GM21515 (cell line): ENCODE measurements around the gene TMPRSS13.
"Not testable (repeated sequence)": the region's sequence is repeated elsewhere in the genome, so short reads cannot be mapped to it uniquely, and the experiment has no call there.

ENCODE experiments used
- ATAC-seq: cut with Tn5 transposase; IDR thresholded peaks from one replicate; pipeline ENCODE4 v1.9.1; 2021; ENCODE audit not compliant: unreplicated experiment

Gene TMPRSS13

DNA sequence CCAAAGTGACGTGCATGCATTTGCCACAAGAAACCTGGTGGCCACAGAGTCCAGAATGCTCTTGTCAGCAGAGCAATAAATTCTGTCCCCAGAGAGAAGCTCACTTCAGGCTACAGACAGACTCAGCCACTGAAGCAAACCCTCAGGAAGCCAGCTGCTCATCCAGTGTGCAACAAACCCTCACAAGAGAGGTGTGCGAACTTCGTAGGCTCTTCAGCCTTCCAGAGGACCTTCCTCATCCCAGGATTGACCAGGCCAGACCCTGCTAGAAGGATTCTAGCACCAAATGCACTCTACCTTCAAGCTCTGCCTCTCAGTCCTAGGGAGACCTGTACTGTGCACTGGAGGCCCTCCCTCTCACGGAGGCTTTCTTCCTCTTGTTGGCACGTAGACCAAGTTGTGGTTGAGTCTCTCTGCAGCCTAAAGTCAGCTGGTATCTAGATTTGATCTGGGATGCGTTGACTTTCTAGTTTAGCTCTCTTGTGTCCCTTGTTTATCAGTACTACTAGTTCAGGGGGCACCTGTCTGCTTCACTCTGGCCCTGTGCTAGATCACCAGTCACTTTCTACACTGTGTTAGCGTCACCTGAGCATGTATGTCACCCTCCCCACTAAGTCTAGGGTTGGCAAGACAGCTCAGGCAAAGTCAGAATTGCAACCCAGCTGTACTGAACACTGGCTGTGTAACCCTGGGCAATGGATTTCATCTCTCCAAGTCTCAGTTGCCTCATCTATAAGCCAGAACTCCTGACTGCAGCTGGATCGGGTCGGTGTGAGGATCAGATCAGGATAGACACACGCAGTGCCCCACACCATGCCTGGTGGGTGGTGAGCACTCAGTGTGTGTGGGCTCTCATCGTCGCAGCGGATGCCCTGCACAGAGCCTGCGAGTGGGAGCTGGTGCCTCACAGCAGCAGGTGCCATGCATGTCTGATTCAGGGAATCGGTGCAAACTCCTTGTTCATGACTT is 22.1 kb upstream of the TMPRSS13 start:
- ATAC-seq = no peak

GRCh38 chr11:117950301-117950700 is 21.1 kb upstream of the TMPRSS13 start:
- ATAC-seq = no peak

DNA sequence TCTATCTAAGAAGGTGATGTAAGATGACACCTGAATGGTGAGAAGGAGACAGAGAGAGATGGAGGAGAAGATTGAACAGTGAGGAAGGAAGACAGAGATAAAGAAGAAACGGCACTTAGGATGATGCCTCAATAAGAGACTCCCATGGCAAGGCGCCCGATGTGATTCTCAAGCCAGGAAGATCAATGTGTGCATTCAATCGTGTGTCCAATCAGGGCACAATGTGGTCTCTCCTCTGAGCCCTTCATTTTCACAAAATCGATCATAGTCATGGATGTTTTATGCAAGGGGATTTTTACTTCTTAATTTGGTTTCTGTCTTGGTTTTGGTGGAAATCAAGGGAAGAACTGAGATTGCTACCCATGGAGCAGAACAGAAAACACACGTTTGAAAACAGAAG is 19.9 kb upstream of the TMPRSS13 start:
- no peak for ATAC-seq

GRCh38 chr11:117948466-117948865 is 19.3 kb upstream of the TMPRSS13 start:
- ATAC-seq = not testable (repeated sequence)

- ATAC-seq = not testable (repeated sequence)
Measured at GRCh38 chr11:117947751-117948150, 18.5 kb upstream of the TMPRSS13 start.

GRCh38 chr11:117946842-117947526 is 17.8 kb upstream of the TMPRSS13 start:
- no peak for ATAC-seq

GRCh38 chr11:117946156-117946841 is 17.1 kb upstream of the TMPRSS13 start:
- ATAC-seq = no peak

GRCh38 chr11:117945047-117945810 is 16.0 kb upstream of the TMPRSS13 start:
- ATAC-seq = no peak

DNA sequence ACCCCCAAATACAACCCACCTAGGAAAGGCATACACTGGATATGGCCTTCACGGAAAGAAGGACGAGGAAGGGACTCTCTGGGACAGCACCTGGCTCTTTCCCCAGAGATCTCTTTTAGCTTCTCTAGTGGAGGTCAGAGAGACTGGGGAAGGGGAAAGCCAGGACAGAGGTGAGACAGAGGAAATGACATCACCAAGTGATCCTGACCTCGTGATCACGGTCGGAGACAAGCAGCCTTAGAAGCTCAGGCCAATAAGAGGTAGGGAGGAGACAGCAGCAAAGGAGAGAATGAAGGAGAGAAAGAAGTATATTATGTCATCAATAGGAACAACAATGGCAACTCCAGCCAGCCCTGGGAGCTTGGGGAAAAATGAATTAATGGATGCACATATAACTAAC is 15.4 kb upstream of the TMPRSS13 start:
- ATAC-seq = no peak

GRCh38 chr11:117941976-117942654 is 12.9 kb upstream of the TMPRSS13 start:
- no peak for ATAC-seq

DNA sequence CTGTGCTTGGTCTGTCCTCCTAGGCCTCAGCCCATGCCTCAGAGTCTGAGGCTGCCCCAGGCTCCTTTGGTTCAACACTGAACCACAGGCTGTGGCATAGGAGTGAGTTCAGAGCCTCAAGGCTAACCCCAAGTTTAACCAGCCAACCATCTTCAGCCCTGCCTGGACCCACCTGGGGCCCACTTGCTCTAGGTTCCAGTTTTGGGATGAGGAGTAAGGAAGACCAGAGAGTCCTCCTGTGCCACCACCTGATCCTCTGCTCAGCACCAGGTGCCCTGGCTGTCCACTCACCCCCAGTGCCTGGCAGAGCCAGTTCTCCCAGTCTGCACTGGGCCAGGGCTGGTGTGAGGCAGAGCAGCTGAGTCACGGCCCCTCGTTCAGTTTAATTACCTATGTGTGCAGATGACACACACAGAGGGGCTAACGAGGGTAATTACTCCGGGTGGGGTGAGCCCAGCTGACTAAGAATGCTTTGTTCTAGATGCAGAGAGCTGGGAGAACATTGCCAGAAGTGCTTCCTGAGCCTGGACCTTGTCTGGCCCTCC is 12.0 kb upstream of the TMPRSS13 start:
- no peak for ATAC-seq

DNA sequence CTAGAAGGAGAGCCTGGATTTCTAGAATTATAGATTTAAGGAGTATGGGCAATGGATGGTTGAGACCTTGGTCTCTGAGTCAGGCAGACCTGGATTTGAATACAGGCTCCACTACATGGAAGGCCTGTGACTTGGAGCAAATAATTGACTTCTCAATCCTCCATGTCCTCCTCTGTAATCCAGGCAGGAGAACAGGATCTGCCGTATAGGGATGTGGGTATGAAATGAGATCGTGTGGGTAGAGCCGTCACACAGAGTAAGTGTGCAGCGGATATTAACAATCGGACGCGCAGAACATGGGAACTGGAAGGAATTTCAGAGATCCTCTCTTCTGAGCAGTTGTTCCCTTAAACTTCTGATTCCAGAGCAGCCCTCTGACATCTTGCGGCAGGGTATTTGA is 11.5 kb upstream of the TMPRSS13 start:
- ATAC-seq = no peak

DNA sequence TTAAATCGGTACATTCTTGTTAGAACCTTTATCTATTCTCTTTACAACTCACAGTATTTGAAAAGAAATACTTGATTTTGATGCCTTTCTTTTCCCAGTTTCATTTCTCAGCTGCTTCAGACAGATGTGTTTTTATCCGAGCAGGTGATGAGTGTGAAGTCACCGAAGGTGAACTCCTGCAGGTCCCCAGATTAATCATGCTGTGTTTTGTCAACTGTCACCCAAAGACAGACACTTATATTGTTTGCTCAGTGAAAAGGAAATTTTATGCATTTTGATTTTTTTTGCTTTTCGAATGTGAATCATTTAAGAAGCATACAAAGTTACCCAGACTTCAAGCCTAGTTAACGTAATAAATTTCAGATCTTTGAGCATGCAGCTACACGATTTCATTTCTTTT is 7.8 kb upstream of the TMPRSS13 start:
- ATAC-seq = no peak

- ATAC-seq = no peak
Measured at GRCh38 chr11:117934526-117935307, 5.5 kb upstream of the TMPRSS13 start.

GRCh38 chr11:117933930-117934329 is 4.7 kb upstream of the TMPRSS13 start:
- no peak for ATAC-seq

GRCh38 chr11:117933475-117933874 is 4.3 kb upstream of the TMPRSS13 start:
- no peak for ATAC-seq

- ATAC-seq = no peak
Measured at GRCh38 chr11:117932947-117933346, 3.7 kb upstream of the TMPRSS13 start.

GRCh38 chr11:117932426-117932825 is 3.2 kb upstream of the TMPRSS13 start:
- ATAC-seq = no peak

DNA sequence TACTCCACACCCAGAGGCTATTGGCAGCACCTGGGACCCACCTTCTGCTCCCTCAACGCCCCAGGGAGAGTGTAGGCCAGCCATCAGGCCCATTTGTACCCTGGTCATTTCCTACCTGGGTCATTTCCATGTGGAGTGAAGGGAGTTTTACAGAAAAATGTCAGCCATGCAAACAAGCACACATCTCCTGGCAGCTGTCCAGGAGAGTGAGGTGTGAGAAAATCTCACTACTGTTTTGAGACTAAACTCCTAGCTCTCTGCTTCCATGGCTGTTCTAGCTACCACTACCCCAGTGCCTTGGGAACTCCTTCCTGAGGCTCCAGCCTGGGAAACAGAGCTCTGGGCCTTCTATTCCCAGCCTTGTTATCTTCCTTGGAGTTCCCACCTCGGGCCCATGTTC is 2.8 kb upstream of the TMPRSS13 start:
- ATAC-seq = no peak
